NB4 (cell line): ENCODE measurements around the gene U2SURP.

Experiments used
- CTCF ChIP-seq: IDR thresholded peaks from one replicate; pipeline ENCODE4 v1.5.1; 2012; ENCODE audit warnings: low read depth, low read length
- MYC ChIP-seq: IDR thresholded peaks from 2 replicates; pipeline ENCODE4 v1.6.1; 2011; ENCODE audit warnings: low read depth, low read length
- POLR2A ChIP-seq: IDR thresholded peaks from 2 replicates; pipeline ENCODE4 v1.6.1; 2011; ENCODE audit warnings: mild to moderate bottlenecking; ENCODE audit not compliant: insufficient read length; ENCODE audit errors: extremely low read depth
- TF ChIP-seq, protein P1 (sequence below): IDR thresholded peaks from 2 replicates; pipeline ENCODE4 v1.6.1; 2011; ENCODE audit warnings: low read depth, low read length

DNA sequence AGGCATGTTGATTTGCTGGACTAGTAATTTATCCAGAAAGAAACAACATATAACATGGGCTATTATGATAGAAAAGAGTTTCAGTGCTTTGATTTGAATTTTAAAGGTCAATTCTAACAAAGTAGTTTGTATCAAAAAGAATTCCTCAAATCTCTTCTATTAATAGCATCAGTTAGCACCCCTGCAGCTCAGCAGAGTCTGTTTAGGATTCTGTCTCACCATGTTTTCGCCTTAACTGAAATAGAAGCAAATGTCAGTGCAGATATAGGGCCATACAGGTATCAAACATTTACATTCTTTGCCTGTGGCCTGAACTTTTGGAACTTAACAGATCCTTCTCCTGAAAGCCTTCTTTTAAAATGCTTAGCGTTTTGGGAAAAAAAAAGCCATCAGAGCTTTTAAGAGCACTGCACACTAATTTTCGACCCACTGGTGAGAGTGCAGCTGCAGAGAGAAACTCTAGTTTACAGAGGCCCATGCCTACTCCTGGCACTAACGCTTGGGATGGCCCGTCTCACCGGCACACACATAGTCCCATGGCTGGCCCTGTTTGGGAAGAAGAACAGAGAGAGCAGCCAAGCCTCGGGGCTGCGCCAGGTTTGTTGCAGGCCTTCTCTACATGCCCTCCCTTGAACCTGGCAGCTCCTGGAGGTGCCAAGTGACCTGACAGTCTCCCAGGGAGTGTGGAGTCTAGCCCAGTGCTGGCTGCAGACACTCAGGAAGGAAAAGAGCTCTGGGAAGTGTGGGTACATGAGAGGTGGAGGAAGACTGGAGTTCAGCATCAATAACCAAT lies 28.0 kb upstream of the U2SURP start:
- TF ChIP-seq CTCF (no peak), POLR2A (no peak), MYC (no peak)
- TF ChIP-seq, protein P1, sequence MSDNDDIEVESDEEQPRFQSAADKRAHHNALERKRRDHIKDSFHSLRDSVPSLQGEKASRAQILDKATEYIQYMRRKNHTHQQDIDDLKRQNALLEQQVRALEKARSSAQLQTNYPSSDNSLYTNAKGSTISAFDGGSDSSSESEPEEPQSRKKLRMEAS, result no peak
